Prostate gland (tissue), 2 donors: ENCODE measurements around the gene GPAT2.
"Not testable (repeated sequence)": the region's sequence is repeated elsewhere in the genome, so short reads cannot be mapped to it uniquely, and the experiment has no call there.

Source experiments
- CTCF ChIP-seq, 4 experiments: fragments of 200-600 bp in 2 of 4; fragments of 450-650 bp in 2 of 4; sonication (generic) in 2 of 4; IDR thresholded peaks; 1 replicate in 3 of 4; 2 replicates in 1 of 4; pipeline ENCODE4 v1.5.1; 2016 to 2019; ENCODE audit warnings: antibody characterized with exemption in 4 of 4, mild to moderate bottlenecking in 2 of 4, moderate library complexity in 2 of 4
- POLR2A ChIP-seq: fragments of 450-650 bp; IDR thresholded peaks from one replicate; pipeline ENCODE4 v1.6.1; 2016; ENCODE audit warnings: antibody characterized with exemption, mild to moderate bottlenecking

- TF ChIP-seq CTCF (IDR thresholded peaks at IDR 0.05); POLR2A: not testable (repeated sequence)
These were observed 33.3 kb upstream of the GPAT2 start for GRCh38 chr2:96067902-96068581.
